Tibial artery (tissue), 4 donors: ENCODE results near the gene SLC44A3.

ENCODE experiments used
- DNase-seq, 2 donors: peaks; one replicate each; pipeline ENCODE4 v3.0.0-alpha.2; 2019
- H3K27ac ChIP-seq, 2 donors: fragments of 200-600 bp; sonication (generic) in 1 of 2; 1 replicate in 1 of 2; 2 replicates in 1 of 2; pipeline ENCODE4 v1.5.1; 2018 to 2019; ENCODE audit warnings: mild to moderate bottlenecking in 1 of 2
- H3K27me3 ChIP-seq, 2 donors: fragments of 200-600 bp; sonication (generic) in 1 of 2; one replicate each; pipeline versions ENCODE4 v1.5.1 to v1.6.0; 2016 to 2019
- H3K36me3 ChIP-seq, 3 donors: fragments of 200-600 bp; sonication (generic) in 2 of 3; one replicate each; pipeline ENCODE4 v1.5.1; 2016 to 2019; ENCODE audit warnings: mild to moderate bottlenecking in 2 of 3
- H3K4me1 ChIP-seq, 4 donors: fragments of 200-600 bp; sonication (generic) in 2 of 4; 1 replicate in 3 of 4; 2 replicates in 1 of 4; pipeline ENCODE4 v1.5.1; 2016 to 2019
- H3K4me3 ChIP-seq, 2 donors: fragments of 200-600 bp; sonication (generic) in 1 of 2; 1 replicate in 1 of 2; 2 replicates in 1 of 2; pipeline ENCODE4 v1.5.1; 2018 to 2019; ENCODE audit warnings: mild to moderate bottlenecking in 2 of 2
- H3K9me3 ChIP-seq, 3 donors: fragments of 200-600 bp; sonication (generic) in 1 of 3; one replicate each; pipeline ENCODE4 v1.5.1; 2016 to 2019
- intact Hi-C: fragments of 100-400 bp; cut with DNase I; formaldehyde crosslinking; loops from one replicate; pipeline ENCODE4 v1.15.0; 2023; ENCODE audit warnings: low total_unique reads
- TF ChIP-seq, protein P1 (sequence below), 2 experiments: fragments of 200-600 bp in 1 of 2; fragments of 450-650 bp in 1 of 2; IDR thresholded peaks; one replicate each; pipeline ENCODE4 v1.5.1; 2017 to 2019; ENCODE audit warnings: antibody characterized with exemption in 2 of 2, mild to moderate bottlenecking in 1 of 2, moderate library complexity in 1 of 2

Gene SLC44A3

DNA sequence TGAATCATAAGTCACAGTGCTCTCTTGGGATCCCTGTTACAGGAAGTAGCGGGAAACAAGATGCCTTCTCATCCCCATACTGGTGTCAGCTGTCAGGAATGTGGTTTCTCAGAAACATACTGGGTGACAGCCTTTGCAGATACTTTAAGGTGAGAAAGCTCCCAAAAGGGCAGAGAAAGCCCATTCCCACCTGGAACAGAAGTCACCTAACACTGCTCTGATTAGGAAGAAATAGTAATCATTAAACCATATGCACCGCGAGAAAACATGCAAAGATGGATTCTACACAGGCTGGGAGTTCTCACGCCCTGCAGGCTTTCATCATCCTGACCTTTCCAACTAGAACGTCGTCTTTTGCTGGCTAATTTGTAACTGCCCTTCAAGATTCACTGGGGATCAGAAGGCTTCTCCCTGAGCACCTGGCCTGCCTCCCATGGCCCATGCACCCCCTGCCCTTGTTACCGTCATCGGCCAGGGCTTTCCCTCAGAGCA, 46.2 kb upstream of the SLC44A3 start:
- Histone ChIP-seq H3K36me3 (no peaks in the 10 kb centered on the region), H3K4me1 (peaks cover 0 to 18% (median 0%) of the 10 kb centered on the region in 4 donors), H3K9me3 (no peaks in the 10 kb centered on the region), H3K27ac (no peak overlapping the region), H3K4me3 (no peak overlapping the region), H3K27me3 (no peaks in the 10 kb centered on the region)
- TF ChIP-seq, protein P1, sequence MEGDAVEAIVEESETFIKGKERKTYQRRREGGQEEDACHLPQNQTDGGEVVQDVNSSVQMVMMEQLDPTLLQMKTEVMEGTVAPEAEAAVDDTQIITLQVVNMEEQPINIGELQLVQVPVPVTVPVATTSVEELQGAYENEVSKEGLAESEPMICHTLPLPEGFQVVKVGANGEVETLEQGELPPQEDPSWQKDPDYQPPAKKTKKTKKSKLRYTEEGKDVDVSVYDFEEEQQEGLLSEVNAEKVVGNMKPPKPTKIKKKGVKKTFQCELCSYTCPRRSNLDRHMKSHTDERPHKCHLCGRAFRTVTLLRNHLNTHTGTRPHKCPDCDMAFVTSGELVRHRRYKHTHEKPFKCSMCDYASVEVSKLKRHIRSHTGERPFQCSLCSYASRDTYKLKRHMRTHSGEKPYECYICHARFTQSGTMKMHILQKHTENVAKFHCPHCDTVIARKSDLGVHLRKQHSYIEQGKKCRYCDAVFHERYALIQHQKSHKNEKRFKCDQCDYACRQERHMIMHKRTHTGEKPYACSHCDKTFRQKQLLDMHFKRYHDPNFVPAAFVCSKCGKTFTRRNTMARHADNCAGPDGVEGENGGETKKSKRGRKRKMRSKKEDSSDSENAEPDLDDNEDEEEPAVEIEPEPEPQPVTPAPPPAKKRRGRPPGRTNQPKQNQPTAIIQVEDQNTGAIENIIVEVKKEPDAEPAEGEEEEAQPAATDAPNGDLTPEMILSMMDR (IDR thresholded peaks at IDR 0.05) = no peak
- DNase-seq = no peak
- intact Hi-C loops = no loop called here

DNA sequence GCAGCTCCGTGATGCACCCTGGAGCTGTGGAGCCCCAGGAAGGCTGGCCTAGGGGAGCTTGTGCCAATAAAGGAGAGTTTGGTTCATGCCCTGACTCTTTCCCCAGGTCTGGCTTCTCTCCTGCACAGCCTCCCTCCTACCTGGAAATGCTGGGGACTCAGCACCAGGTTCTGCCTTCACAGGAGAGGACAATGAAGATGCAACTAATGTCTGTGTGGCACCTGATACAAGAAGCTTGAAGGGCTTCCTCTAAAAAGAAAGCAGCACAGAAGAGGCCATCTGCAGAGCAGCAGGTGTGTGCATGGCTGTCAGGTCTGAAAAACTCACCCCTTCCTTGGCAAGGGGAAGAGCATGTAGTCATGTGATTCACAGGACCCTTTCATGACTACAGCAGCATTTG, 43.7 kb upstream of the SLC44A3 start:
- Histone ChIP-seq H3K36me3 (no peaks in the 10 kb centered on the region), H3K27me3 (no peaks in the 10 kb centered on the region), H3K4me1 (peaks cover 0 to 5% (median 0%) of the 10 kb centered on the region in 4 donors), H3K27ac (no peak overlapping the region), H3K4me3 (no peak overlapping the region), H3K9me3 (no peaks in the 10 kb centered on the region)
- intact Hi-C loops = no loop called here
- no peak for DNase-seq
- TF ChIP-seq, protein P1 (IDR thresholded peaks at IDR 0.05) = no peak

DNA sequence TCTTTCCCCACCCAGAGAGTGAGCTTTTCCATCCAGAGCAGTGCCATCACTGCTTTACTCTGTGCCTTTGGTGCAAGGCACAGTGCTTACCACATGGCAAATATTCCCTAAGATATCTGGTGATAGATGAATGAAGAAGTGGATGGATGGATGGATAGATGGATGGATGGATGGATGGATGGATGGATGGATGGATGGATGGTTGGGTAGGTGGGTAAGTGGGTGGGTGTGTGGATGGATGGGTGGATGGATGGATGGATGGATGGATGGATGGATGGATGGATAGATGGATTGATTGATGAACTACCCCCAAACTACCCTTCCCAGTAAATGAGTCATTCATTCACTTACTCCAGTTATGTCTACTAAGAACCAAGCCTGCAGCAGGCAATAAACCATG, 42.9 kb upstream of the SLC44A3 start:
- Histone ChIP-seq H3K27ac (no peak overlapping the region), H3K4me3 (no peak overlapping the region), H3K36me3 (no peaks in the 10 kb centered on the region), H3K9me3 (no peaks in the 10 kb centered on the region), H3K27me3 (no peaks in the 10 kb centered on the region), H3K4me1 (peaks cover 0 to 4% (median 2%) of the 10 kb centered on the region in 4 donors)
- DNase-seq = no peak
- TF ChIP-seq, protein P1 (IDR thresholded peaks at IDR 0.05) = no peak
- intact Hi-C loops = no loop called here

DNA sequence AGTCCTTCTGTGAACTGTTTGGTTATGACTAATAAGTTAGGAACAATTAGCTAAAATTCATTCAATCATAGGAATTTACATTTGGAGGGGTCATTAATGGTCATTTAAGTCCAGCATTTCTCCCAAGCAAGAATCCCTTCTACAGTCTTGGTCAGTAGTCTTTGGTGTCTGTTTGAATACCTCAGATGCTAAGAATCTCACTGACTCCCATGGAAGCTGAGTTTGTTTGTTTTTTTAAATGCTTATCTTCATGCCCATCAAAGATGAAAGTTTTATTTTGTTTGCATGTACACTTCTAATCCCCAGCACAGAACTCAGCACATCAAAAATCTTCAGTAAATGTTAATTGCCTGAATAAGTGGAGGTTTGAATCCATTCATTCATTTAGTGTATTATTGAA, 41.3 kb upstream of the SLC44A3 start:
- intact Hi-C loops = no loop called here
- Histone ChIP-seq H3K4me3 (no peak overlapping the region), H3K27me3 (no peaks in the 10 kb centered on the region), H3K27ac (no peak overlapping the region), H3K9me3 (no peaks in the 10 kb centered on the region), H3K4me1 (peaks cover 4 to 19% (median 13%) of the 10 kb centered on the region in 4 donors), H3K36me3 (no peaks in the 10 kb centered on the region)
- TF ChIP-seq, protein P1 (IDR thresholded peaks at IDR 0.05) = no peak
- no peak for DNase-seq

DNA sequence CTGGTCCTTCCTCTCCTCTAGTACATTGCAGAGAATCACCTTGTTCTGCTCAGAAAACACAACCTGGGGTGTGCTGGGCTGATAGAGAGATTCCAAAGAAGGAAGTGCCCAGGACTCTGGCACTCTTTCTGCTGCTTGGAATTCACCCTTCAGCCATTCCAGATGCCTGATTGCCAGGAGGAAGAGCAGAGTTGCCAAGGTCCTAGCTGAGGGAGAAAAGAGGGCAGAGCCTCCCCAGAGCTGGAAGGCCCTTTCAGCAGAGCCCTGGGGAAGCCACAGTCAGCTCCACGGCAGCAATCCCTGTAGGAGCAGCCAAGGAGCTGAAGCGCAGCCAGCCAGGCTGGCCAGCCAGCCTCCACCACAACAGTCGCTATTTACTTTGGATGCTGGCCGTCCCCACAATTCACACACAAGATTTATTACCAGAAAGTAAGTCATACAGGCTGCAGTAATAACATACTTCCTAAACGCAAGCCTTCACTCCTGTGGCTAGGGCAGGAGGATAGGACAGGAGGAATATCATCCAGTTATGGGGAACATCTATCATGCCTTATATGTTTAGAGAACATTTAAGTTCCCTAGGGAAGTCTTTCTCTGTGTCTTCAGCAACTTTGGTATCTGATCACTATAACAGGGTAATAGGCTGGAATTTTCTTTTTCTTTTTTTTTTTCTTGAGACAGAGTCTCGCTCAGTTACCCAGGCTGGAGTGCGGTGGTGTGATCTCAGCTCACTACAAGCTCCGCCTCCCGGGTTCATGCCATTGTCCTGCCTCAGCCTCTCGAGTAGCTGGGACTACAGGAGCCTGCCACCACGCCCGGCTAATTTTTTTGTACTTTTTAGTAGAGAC, 36.6 kb upstream of the SLC44A3 start:
- DNase-seq = peak; percentile 92 to 96
- Histone ChIP-seq H3K4me1 (peaks cover 7 to 36% (median 22%) of the 10 kb centered on the region in 4 donors), H3K4me3 (peak overlapping the region; percentile 33 to 35), H3K27ac (peak overlapping the region; percentile 81 to 82), H3K36me3 (no peaks in the 10 kb centered on the region), H3K9me3 (no peaks in the 10 kb centered on the region), H3K27me3 (no peaks in the 10 kb centered on the region)
- intact Hi-C loops = no loop called here
- TF ChIP-seq, protein P1 (IDR thresholded peaks at IDR 0.05) = no peak
